GM21447 (cell line): ENCODE data around the gene SMIM13.
"Not testable (repeated sequence)": the region's sequence is repeated elsewhere in the genome, so short reads cannot be mapped to it uniquely, and the experiment has no call there.

Experiments used
- ATAC-seq: cut with Tn5 transposase; IDR thresholded peaks from one replicate; pipeline ENCODE4 v1.9.1; 2021; ENCODE audit not compliant: unreplicated experiment

Gene SMIM13

DNA sequence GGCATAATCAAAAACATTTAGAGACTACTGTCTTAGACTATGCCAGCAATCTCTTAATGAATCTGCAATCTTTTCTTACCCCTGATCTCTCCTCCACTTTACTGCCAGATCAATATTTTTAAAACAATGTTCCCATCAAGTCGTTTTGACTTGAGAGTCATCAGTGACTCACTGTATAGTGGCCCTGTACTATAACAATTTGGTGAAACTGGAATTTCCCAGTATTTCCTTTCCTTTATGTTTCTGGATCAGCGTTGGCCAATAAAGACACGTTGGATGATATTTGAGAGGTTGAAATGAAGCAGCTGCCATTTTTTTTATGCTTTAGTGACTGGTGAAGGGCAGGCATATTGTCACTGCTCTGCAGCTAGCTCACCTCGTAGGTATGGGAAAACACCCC, 10.1 kb upstream of the SMIM13 start:
- no peak for ATAC-seq

- no peak for ATAC-seq
Observed at GRCh38 chr6:11083956-11084355, 9.7 kb upstream of the SMIM13 start.

- no peak for ATAC-seq
Observed at GRCh38 chr6:11085758-11086435, 7.7 kb upstream of the SMIM13 start.

DNA sequence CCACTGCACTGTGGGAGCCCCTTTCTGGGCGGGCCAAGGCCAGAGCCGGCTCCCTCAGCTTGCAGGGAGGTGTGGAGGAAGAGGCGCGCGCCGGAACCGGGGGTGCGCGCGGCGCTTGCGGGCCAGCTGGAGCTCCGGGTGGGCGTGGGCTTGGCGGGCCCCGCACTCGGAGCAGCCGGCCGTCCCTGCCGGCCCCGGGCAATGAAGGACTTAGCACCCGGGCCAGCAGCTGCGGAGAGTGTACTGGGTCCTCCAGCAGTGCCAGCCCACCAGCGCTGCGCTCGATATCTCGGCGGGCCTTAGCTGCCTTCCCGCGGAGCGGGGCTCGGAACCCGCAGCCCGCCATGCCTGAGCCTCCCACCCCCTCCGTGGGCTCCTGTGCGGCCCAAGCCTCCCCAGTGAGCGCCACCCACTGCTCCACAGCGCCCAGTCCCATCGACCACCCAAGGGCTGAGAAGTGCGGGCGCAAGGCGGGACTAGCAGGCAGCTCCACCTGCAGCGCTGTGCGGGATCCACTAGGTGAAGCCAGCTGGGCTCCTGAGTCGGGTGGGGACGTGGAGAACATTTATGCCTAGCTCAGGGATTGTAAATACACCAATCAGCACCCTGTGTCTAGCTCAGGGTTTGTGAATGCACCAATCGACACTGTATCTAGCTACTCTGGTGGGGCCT, 6.4 kb upstream of the SMIM13 start:
- not testable (repeated sequence) for ATAC-seq

- ATAC-seq, result no peak
Observed at GRCh38 chr6:11089695-11090094, 3.9 kb upstream of the SMIM13 start.

DNA sequence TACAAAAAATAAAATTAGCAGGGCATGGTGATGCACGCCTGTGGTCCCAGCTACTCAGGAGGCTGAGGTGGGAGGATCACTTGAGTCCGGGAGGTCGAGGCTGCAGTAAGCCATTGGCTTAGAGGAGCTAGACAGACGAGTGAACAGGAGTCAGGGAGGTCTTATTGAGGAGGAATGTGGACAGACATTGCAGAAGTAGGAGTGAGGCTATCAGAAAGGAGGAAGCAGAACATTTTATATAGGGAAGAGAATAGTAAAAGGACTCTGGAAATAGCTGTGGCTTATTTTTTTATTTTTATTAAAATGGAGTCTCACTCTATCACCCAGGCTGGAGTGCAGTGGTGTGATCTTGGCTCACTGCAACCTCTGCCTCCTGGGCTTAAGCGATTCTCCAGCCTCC, 2.5 kb upstream of the SMIM13 start:
- ATAC-seq, result not testable (repeated sequence)

- ATAC-seq, result peak; percentile 40
Observed at GRCh38 chr6:11092668-11093375, 812 bp upstream of the SMIM13 start.

- ATAC-seq, result peak; percentile 21
Observed at GRCh38 chr6:11093376-11093625, 333 bp upstream of the SMIM13 start.

DNA sequence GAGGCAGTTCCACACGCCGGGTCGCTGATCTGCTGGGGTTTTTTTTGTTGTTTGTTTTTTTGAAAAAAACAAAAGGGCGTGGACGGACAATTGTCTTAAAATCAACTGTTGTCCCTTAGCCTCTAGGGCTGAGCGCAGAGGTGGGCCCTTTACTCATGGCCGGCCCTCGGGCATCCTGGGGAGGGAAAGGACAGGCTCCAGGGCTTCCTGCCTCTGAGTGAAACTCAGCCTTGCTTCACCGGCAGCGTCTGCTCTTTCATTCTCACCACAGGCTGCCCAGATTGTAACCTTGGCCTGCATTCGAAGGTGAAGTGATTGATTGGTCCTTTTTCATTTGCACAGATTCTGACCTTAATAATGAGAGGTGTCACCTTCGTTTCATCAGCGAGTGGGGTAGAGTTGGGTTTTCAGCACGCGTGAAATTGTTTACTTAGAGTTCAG, 797 bp downstream of the SMIM13 start:
- peak; percentile 46 for ATAC-seq

GRCh38 chr6:11094941-11095340, 1.3 kb downstream of the SMIM13 start:
- no peak for ATAC-seq

DNA sequence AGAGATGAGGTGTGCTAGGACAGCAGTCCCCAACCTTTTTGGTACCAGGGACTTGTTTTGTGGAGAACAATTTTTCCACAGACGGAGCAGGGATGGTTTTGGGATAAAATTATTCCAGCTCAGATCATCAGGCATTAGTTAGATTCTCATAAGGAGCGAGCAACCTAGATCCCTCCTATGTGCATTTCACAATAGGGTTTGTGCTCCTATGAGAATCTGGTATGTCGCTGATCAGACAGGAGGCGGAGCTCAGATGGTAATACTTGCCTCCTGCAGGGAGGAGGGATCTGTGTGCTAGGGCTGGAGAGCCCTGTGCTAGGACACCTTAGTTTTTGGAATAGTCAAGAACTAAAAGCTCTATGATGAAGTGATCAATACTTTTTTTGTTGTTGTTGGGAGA, 2.5 kb downstream of the SMIM13 start:
- ATAC-seq, result no peak

DNA sequence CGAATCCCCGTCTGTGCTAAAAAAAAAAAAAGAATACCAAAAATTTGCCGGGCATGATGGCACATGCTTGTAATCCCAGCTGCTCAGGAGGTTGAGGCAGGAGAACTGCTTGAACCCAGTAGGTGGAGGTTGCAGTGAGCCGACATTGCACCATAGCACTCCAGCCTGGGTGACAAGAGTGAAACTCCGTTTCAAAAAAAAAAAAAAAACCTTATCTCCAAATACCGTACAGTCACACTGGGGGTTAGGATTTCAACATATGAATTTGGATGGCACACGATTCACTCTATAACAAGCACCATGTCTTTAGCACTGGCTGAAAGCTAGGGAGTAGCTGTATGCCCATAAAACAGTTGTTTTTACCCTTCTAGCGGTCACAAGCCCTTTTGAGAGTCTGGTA, 3.8 kb downstream of the SMIM13 start:
- no peak for ATAC-seq

- ATAC-seq, result no peak
Observed at GRCh38 chr6:11098004-11098403, 4.4 kb downstream of the SMIM13 start.

- no peak for ATAC-seq
Observed at GRCh38 chr6:11101417-11101816, 7.8 kb downstream of the SMIM13 start.

- ATAC-seq, result no peak
Observed at GRCh38 chr6:11103065-11103464, 9.4 kb downstream of the SMIM13 start.

GRCh38 chr6:11108726-11109125, 15.1 kb downstream of the SMIM13 start:
- ATAC-seq, result no peak

DNA sequence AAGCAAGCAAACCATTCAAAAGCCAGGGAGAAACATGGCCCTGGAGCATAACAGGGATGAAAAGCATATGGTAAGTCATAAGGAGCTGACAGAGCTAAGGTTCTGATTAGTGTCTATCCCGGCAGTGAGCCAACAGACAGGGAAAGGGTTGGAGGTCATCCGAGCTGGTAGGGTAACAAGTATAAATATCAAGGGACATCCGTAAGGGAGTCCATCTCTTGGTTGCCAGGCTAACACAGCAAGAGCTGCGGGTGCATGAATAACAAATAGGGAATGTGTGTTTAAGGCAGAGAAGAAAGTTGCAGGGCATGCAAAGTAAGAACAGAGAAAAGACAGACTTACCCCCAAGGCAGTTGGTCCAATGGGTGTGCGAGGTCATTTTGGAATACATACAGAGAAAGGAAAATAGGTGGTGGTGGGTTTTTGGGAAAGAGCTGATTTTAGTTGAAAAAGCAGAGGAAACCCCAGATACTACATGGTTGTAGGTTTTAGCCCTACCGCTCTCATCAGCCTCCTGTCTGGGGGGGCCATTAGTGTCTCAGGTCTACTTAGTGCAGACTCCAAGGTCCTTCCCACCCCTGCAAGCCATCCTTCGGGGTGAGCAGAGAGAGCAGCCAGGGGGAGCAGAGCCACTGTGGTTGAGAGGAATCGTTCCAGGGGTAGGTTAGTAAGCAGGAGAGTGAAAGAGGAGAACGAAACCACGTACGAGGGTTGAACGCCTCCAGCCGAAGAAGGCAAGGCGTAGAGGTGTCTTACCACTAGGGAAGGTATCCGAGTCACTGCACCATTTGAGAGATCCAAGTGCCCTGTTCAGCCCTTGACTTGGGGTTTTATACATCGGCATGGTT, 17.5 kb downstream of the SMIM13 start, which contains the start of gene ERVFRD-1:
ERVFRD-1 (minus strand) TSS at position 805 of the 848 bp plus-strand sequence. CDS start 6,415 bp downstream, outside the sequence.
- no peak for ATAC-seq

DNA sequence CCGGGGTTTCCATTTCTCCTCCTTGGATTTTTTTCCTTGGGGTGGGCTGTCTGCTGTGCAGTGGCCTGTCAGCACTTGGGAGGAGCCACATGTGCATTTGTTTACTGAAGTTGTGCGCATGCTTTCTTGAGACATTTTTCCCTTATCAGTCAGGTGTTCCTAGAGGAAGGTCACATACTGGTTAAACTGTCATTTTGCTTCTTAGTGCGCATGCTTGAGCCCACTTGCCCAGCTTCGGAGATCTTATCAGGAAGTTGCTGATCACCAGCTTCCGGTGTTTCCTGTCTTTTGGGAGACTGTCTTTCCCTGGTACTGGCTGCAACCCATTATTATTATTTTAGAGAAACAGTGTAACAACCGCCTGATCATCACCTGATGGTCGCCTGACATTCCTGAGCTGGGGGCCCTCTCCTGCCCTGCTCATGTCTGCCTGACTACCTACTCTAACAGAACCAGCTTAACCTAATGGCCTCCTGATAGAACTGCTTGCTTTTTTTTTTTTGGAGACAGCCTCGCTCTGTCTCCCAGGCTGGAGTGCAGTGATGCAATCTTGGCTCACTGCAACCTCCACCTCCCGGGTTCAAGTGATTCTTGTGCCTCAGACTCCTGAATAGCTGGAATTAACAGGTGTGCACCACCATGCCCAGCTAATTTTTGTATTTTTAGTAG, 18.3 kb downstream of the SMIM13 start:
- ATAC-seq, result no peak

GRCh38 chr6:11113038-11113437, 19.4 kb downstream of the SMIM13 start:
- no peak for ATAC-seq

DNA sequence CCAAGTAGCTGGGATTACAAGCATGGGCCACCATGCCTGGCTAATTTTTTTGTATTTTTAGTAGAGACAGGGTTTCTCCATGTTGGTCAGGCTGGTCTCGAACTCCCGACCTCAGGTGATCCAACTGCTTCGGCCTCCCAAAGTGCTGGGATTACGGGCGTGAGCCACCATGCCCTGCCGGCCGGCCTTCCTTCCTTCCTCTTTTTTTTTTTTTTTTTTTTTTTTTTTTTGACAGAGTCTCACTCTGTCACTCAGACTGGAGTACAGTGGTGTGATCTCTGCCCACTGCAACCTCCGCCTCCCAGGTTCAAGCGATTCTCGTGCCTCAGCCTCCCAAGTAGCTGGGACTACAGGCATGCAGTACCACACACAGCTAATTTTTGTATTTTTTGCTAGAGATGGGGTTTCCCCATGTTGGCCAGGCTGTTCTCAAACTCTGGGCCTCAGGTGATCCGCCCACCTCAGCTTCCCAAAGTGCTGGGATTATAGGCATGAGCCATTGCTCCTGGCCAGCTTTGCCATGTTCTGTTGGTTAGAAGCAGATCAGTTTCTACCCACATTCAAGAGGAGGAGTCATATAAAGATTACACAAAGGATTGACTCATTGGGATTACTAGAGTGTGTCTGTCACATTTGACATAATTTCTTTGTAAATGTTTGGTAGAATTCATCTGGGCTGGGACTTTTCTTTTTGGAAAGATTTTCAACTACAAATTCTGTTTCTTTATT, 22.3 kb downstream of the SMIM13 start:
- ATAC-seq, result not testable (repeated sequence)
